DMS 273 treated with DMSO at 0.1 percent for 48 hours (cell line): ENCODE data around the gene C11orf71.

Experiments
- DNase-seq: peaks from one replicate; lab custom pipeline; 2025; lab: John Stamatoyannopoulos, UW

The C11orf71 gene

DNA sequence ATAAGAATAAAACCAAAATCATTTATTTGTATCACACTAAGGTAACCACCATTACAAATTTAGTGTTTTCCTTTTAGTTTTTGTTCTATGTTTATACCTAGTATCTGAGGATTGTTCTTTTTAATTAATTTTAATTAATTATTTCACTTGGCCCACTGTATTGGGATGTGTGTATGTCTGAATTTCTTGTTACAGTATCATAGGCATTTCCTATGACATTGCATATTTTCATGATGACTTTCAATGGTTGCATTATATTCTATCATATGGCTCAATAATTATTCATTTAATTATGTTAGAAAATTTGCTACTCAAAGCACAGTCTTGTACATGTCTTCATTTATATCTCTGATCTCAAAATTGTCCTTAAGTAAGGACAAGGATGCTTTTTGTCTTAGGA, 41.0 kb downstream of the C11orf71 start:
- DNase-seq, result no peak

DNA sequence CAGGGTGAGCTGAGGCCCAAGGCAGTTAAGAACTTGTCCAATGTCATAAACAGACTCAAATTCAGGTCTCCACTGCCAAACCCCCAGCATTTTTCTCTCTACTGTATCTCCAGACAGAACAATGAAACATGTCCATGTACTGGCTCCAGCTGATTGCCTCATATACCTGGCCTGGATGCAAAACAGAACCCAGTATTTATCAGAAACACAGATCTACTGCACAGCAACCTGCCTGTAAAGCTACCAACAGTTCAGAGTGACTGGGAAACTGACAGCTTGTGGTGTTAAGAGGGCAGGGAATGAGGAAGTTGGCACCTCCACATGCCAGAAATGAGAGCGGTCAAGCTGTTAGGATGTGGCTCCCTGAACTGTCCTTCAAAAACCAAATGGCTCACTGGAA, 41.6 kb downstream of the C11orf71 start:
- no peak for DNase-seq

DNA sequence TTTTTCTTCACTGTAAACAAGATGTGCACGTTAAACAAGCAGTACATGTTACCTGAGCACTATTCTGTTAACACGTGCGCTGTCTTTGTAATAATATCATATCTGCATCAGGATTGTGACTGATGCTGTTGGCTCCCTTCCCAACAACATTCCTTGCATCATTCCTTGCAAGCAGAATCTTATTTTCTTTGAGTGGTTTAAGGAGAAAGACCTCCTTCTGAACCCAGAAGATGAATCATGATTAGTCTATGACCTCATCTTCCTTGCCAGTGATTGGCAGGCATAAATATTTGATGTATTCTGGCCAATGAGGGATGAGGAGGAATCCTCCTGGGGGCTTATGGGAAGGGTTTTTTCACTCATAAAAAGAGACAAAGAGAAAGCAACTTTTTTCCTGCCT, 46.2 kb downstream of the C11orf71 start:
- no peak for DNase-seq

DNA sequence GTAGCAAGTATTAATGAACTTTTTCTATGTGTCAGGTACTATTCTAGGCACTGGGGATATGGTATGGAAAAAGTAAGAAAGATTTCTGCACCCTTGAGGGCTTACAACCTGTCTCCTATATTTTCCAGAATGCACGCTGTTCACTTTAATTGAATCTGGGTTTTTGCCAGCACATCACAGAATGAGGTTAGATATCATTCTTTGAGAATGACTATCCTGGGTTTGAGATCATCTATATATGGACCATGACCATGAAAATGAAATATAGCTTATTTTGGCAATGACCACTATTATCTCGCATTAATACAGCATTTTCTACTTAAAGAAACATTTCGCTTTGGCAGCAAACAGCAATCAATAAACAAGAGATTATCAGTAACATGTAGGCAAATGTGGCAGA, 46.9 kb downstream of the C11orf71 start:
- DNase-seq, result no peak

DNA sequence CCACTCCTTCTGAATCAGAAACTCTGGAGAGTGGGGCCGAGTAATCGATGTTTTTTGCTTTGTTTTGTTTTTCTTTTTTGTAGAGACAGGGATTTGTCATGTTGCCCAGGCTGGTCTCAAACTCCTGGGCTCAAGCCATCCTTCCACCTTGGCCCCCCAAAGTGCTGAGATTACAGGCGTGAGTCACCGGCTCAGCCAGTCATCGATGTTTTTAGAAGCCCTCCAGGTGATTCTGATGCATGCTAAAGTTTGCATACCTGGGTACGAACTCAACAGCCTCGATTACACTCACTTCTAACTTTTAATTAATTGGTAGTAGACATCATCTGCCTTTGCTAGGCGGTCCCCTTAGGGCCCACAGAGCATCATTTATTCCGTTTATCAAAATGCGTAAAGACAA, 50.3 kb downstream of the C11orf71 start:
- no peak for DNase-seq
